ENCODE results near the gene SMAD6.

The SMAD6 gene

DNA sequence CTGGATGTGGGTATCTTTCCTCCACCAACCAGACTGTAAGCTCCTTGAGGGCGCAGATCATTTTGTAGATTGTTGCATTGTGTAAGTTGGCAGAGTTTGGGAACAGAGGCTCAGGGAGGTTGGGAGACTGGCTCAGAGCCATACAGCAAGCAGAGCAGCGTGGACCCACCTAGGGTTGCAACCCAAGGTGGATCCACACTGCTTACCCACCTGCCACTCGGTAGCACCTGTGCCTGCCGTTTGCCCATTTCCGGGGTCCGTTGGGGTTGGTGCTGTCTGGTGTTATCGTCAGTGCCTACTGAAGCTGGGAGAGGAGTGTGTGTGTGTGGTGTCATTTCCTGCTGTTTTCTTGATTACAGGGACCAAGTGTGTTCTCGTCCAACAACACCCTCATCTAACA, 19.0 kb downstream of the SMAD6 start:
- peaks cover 30% of the 10 kb centered on the region for H3K79me2 ChIP-seq (ENCODE audit: control insufficient read depth, insufficient read depth, low read length, unreplicated experiment)
- H3K36me3 ChIP-seq (ENCODE audit: insufficient read depth, low read length): peaks cover 10% of the 10 kb centered on the region; the same call in 1 of the 2 replicates
- H3K27me3 ChIP-seq (ENCODE audit: insufficient read depth, low read length): no peaks in the 10 kb centered on the region
- no peak overlapping the region for H3K4me3 ChIP-seq (ENCODE audit: low read depth, low read length)
- peak overlapping the region; percentile 68 for H3K27ac ChIP-seq (ENCODE audit: low read depth, low read length)
- H3K4me1 ChIP-seq (ENCODE audit: control insufficient read depth, insufficient read depth, low read length, unreplicated experiment): peaks cover 46% of the 10 kb centered on the region
- H2AFZ ChIP-seq (ENCODE audit: low read length, unreplicated experiment): no peak overlapping the region

DNA sequence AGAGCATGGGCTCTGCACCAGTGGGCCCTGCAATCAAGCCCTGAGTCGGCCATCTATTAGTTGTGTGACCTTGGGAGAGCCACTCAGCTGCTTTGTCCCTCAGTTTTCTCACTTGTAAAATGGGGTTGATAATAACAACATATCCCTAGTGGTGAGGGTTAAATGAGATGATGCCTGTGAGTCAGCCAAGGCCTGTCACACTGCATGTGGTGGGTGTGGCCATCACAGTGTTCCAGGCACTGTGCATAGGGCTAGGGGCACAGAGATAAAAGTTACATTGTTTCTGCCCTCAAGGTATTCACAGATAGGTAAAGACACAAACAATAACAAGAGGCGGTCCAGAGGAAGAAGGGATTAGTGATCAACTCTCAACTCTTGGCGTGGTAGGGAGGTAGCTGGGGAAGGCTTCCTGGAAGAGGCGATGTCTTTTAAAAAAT, 19.5 kb downstream of the SMAD6 start:
- no peaks in the 10 kb centered on the region for H3K27me3 ChIP-seq (ENCODE audit: insufficient read depth, low read length)
- H2AFZ ChIP-seq (ENCODE audit: low read length, unreplicated experiment): no peak overlapping the region
- H3K79me2 ChIP-seq (ENCODE audit: control insufficient read depth, insufficient read depth, low read length, unreplicated experiment): peaks cover 30% of the 10 kb centered on the region
- no peak overlapping the region for H3K27ac ChIP-seq (ENCODE audit: low read depth, low read length)
- H3K4me3 ChIP-seq (ENCODE audit: low read depth, low read length): no peak overlapping the region
- H3K36me3 ChIP-seq (ENCODE audit: insufficient read depth, low read length): peaks cover 7% of the 10 kb centered on the region; the same call in 1 of the 2 replicates
- peaks cover 46% of the 10 kb centered on the region for H3K4me1 ChIP-seq (ENCODE audit: control insufficient read depth, insufficient read depth, low read length, unreplicated experiment)

DNA sequence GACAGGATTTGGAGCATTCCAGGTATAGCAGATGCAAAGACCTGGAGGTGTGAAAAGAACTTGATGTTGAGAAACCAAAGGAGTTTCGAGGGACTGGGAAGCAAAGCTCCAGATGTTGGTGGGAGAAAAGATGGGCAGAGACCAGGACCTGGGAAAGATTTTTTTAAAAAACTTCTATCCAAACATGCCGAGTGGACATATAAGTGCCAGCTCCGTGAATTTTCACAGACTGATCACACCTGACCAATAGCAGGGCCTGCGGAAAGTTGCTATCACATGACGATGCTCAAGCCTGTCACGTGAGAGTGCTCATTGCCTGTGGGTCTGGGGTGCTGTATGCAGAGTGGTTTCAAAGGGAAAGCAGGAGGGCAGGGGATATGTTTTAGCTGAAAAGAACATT, 19.9 kb downstream of the SMAD6 start:
- no peak overlapping the region for H3K27ac ChIP-seq (ENCODE audit: low read depth, low read length)
- no peaks in the 10 kb centered on the region for H3K27me3 ChIP-seq (ENCODE audit: insufficient read depth, low read length)
- H3K4me1 ChIP-seq (ENCODE audit: control insufficient read depth, insufficient read depth, low read length, unreplicated experiment): peaks cover 46% of the 10 kb centered on the region
- peaks cover 30% of the 10 kb centered on the region for H3K79me2 ChIP-seq (ENCODE audit: control insufficient read depth, insufficient read depth, low read length, unreplicated experiment)
- peaks cover 6% of the 10 kb centered on the region; the same call in 1 of the 2 replicates for H3K36me3 ChIP-seq (ENCODE audit: insufficient read depth, low read length)
- no peak overlapping the region for H3K4me3 ChIP-seq (ENCODE audit: low read depth, low read length)
- no peak overlapping the region for H2AFZ ChIP-seq (ENCODE audit: low read length, unreplicated experiment)

DNA sequence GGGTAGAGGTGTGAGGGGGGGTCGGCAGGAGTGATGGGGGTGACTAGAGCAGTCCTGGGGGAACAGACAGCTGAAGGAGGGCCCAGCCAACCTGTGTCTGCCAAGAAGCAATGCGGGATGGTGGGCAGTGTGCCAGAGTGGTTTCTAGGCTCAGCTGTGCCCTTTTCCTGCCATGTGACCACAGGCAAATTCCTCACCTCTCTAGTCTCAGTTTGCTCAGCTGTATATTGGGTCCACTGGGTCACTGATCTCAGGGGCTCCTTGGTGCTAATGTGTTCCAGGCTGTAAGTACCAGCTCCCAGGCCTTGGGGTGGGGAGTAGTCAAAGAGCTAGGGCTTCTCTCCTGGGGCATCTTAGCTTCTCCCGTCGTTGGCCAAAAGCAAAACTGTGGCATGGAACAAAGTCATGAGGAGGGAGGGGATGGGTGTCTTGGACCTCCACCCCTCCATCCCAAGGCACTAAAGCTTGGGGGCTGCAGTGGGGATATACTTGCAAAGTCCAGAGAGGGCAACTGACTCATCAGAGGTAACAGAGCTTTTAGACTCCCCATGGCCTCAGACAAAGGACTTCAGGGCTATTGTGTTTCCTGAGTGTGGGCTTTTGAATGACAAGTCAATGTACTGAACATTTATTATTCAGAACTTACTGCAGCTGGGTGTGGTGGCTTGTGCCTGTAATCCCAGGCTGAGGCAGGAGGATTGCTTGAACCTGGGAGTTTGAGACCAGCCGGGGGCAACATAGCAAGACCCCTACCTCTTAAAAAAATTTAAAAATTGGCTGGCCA, 20.9 kb downstream of the SMAD6 start:
- peaks cover 25% of the 10 kb centered on the region for H3K79me2 ChIP-seq (ENCODE audit: control insufficient read depth, insufficient read depth, low read length, unreplicated experiment)
- H3K27ac ChIP-seq (ENCODE audit: low read depth, low read length): no peak overlapping the region
- H3K36me3 ChIP-seq (ENCODE audit: insufficient read depth, low read length): peaks cover 5% of the 10 kb centered on the region; the same call in 1 of the 2 replicates
- no peaks in the 10 kb centered on the region for H3K27me3 ChIP-seq (ENCODE audit: insufficient read depth, low read length)
- H2AFZ ChIP-seq (ENCODE audit: low read length, unreplicated experiment): no peak overlapping the region
- H3K4me1 ChIP-seq (ENCODE audit: control insufficient read depth, insufficient read depth, low read length, unreplicated experiment): peaks cover 46% of the 10 kb centered on the region
- no peak overlapping the region for H3K4me3 ChIP-seq (ENCODE audit: low read depth, low read length)

DNA sequence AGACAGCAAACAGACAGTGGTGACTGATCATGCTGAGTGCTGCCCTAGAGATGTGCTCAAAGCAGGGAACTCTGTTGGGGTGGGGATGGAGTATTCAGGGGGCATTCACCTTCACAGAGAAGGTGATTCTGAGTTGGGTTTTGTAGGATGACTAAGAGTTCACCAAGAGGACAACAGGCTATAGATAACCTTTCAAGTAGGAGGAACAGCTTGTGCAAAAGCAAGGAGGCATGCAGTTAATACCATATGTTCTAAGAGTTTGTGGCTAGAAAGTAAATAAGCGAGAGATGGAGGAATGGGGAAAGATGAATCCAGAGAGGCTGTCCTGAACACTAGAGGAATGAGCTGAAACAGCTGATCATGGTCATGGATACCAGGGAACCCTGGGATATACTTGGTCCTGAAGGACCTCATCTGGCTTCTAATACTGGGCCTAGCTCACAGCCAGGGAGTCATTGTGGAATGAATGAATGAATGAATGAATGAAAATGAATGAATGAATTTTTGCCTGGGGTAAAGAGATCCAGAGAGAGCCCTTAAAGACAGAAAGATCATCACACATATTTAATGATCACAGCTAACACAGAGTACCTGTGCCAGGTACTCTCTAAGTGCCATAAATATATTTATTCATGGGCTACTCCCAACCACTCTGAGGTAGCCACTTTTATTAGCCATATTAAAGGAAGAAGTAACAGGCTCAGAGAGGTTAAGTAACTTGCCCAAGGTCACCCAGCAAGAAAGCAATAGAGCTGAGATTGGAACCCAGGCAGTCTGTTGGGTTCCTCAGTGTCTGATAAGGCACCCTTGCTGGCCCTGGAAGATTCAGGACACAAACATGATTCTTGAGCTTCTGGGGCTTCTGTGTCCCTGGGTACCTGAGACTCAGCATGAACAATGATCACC, 22.0 kb downstream of the SMAD6 start:
- Histone ChIP-seq H3K36me3 (ENCODE audit: insufficient read depth, low read length) (no peaks in the 10 kb centered on the region), H3K4me1 (ENCODE audit: control insufficient read depth, insufficient read depth, low read length, unreplicated experiment) (peaks cover 44% of the 10 kb centered on the region), H3K27me3 (ENCODE audit: insufficient read depth, low read length) (no peaks in the 10 kb centered on the region), H3K27ac (ENCODE audit: low read depth, low read length) (no peak overlapping the region), H2AFZ (ENCODE audit: low read length, unreplicated experiment) (no peak overlapping the region), H3K79me2 (ENCODE audit: control insufficient read depth, insufficient read depth, low read length, unreplicated experiment) (peaks cover 20% of the 10 kb centered on the region), H3K4me3 (ENCODE audit: low read depth, low read length) (no peak overlapping the region)

DNA sequence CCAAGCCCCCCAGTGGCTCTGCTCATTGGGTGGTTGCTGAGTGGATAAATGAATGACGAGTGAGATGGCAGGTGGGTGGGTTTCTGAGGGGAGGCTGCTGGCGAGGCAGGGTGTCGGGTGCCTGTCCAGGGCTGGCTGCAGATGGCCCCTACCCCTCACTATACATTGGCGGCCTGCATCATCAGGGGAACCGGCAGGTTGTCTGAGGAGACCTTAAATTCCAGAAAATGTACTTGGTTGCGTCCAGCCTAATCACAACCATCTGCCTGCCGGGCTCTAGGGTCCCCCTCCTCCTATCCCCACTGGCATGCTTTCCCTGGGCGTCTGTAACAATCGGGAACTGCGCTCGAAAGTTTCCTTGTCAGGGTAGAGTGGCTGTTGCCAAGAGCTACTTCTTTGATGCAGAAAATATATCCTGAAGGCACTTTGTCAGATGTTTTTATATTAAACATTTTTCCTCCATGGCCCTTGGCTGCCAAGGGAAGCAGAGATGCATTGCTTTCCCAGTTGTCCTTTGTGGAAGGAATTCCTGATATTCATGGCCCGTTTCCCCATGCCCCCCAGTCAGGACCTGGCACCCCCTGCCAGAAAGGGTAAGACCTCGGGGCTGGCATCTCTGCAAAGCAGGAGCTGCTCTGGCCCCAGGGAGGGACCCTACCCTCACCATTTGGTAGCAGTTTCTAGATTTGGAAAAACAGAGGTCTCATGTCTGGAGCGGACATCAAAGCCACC, 22.9 kb downstream of the SMAD6 start:
- no peak overlapping the region for H2AFZ ChIP-seq (ENCODE audit: low read length, unreplicated experiment)
- H3K27ac ChIP-seq (ENCODE audit: low read depth, low read length): no peak overlapping the region
- no peaks in the 10 kb centered on the region for H3K27me3 ChIP-seq (ENCODE audit: insufficient read depth, low read length)
- peaks cover 25% of the 10 kb centered on the region for H3K79me2 ChIP-seq (ENCODE audit: control insufficient read depth, insufficient read depth, low read length, unreplicated experiment)
- H3K4me1 ChIP-seq (ENCODE audit: control insufficient read depth, insufficient read depth, low read length, unreplicated experiment): peaks cover 45% of the 10 kb centered on the region
- H3K36me3 ChIP-seq (ENCODE audit: insufficient read depth, low read length): no peaks in the 10 kb centered on the region
- no peak overlapping the region for H3K4me3 ChIP-seq (ENCODE audit: low read depth, low read length)

DNA sequence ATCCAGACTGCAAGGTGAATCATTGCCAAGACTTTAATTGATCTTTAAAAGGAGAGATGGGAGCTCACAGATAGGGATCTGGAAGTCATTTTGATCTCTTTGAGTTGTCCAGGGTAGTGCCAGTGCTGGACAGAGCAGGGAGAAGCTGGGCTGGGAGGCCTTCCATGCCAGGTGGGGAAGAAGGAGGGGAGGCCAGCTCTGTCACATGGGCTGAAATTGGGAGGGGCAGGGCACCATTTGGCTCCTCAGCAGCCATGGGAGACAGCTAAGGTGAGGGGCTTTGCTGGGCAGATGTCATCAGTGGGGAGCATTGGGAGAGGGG, 23.4 kb downstream of the SMAD6 start:
- Histone ChIP-seq H3K4me3 (ENCODE audit: low read depth, low read length) (no peak overlapping the region), H3K79me2 (ENCODE audit: control insufficient read depth, insufficient read depth, low read length, unreplicated experiment) (peaks cover 28% of the 10 kb centered on the region), H3K27ac (ENCODE audit: low read depth, low read length) (no peak overlapping the region), H3K4me1 (ENCODE audit: control insufficient read depth, insufficient read depth, low read length, unreplicated experiment) (peaks cover 46% of the 10 kb centered on the region), H3K27me3 (ENCODE audit: insufficient read depth, low read length) (no peaks in the 10 kb centered on the region), H2AFZ (ENCODE audit: low read length, unreplicated experiment) (no peak overlapping the region), H3K36me3 (ENCODE audit: insufficient read depth, low read length) (no peaks in the 10 kb centered on the region)

DNA sequence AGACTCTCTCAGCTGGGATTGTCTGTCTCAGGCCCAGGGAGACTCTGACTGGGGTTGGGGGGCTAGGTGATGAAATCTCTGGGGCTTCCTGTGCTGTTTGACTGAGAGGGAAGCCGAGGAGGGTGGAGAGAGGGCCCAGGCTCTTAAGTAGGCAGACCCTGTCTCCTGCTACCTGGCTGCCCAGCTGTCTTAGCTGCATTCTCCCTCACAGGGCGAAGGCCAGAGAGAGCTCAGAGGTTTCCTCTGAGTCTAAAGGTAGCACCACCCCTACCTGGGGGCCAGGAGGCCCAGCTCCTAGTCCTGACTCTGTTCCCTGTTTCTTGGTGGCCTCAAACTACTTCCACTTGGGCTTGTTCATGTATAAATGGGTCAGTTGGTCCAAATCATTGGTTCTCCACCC, 24.4 kb downstream of the SMAD6 start:
- H3K79me2 ChIP-seq (ENCODE audit: control insufficient read depth, insufficient read depth, low read length, unreplicated experiment): peaks cover 21% of the 10 kb centered on the region
- no peak overlapping the region for H3K27ac ChIP-seq (ENCODE audit: low read depth, low read length)
- no peak overlapping the region for H2AFZ ChIP-seq (ENCODE audit: low read length, unreplicated experiment)
- no peak overlapping the region for H3K4me3 ChIP-seq (ENCODE audit: low read depth, low read length)
- no peaks in the 10 kb centered on the region for H3K27me3 ChIP-seq (ENCODE audit: insufficient read depth, low read length)
- peaks cover 42% of the 10 kb centered on the region for H3K4me1 ChIP-seq (ENCODE audit: control insufficient read depth, insufficient read depth, low read length, unreplicated experiment)
- H3K36me3 ChIP-seq (ENCODE audit: insufficient read depth, low read length): no peaks in the 10 kb centered on the region

DNA sequence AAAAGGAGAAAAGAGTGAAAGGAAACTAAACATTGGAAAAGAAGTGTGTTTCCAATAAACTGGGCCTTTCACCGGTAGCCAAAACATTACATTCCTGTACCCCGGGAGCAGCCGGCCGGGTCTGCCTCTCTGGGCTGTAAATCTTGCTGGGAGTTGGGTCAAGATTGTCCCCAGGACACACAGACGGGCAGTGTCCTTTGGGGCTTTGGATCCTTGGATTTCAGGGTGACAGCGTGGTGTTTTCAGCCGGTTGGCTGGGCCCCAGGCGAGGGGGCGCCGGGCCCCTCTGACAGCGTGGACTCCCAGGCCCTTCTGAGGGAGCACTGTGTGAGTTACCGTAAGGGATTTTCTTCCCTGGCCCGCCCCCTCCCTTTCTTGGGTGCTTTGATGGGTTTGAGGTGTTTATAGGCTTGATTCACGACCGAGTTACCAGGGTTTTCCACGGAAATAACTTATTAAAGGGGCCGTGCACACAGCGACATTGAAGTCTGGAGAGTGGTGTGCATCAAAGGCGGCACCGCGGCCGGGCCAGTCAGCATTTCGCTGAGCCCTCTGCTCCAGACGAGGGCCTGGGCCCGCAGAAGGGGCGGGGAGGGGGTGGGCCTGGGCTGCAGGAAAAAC, 27.4 kb downstream of the SMAD6 start:
- Histone ChIP-seq H3K79me2 (ENCODE audit: control insufficient read depth, insufficient read depth, low read length, unreplicated experiment) (peaks cover 30% of the 10 kb centered on the region), H3K27ac (ENCODE audit: low read depth, low read length) (peak overlapping the region; percentile 57), H2AFZ (ENCODE audit: low read length, unreplicated experiment) (peak overlapping the region; percentile 9)

More for the DNA sequence above, 27.4 kb downstream of the SMAD6 start:
- H3K36me3 ChIP-seq (ENCODE audit: insufficient read depth, low read length): no peaks in the 10 kb centered on the region
- peaks cover 43% of the 10 kb centered on the region for H3K4me1 ChIP-seq (ENCODE audit: control insufficient read depth, insufficient read depth, low read length, unreplicated experiment)
- H3K4me3 ChIP-seq (ENCODE audit: low read depth, low read length): peak overlapping the region; percentile 43
- no peaks in the 10 kb centered on the region for H3K27me3 ChIP-seq (ENCODE audit: insufficient read depth, low read length)

Measured in ACC112 (cell line).